ENCODE data around the gene RASAL2. TPM values are rescaled to one million over a fixed set of nuclear protein-coding genes. Genes with fewer than 3 reads are reported as not detected.
"Not testable (repeated sequence)": the region's sequence is repeated elsewhere in the genome, so short reads cannot be mapped to it uniquely, and the experiment has no call there.

RASAL2 gene
- total RNA-seq, 2 donors from 2014 or later, result not detected

DNA sequence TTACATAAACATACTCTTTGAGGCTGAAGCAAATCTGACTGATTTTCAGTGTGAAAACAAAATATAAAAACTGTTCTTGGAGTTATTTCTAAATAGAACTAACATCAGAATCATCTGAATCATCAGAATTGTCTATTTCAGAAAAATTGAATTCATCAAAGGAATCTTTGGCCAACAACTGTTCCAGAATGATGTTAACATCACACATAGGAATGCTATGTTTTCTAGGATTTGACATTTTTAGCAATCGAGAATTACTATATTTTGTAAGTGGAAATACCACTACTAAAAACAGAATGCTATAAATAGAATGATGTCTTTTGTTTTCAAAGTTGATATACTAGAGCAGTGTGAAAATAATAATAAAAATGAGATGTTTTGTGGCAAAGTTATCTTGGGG, 258.0 kb downstream of the RASAL2 start:
- DNase-seq (ENCODE audit: low spot score in 2 of 2); ATAC-seq; H3K36me3 Mint-ChIP-seq; H3K27ac Mint-ChIP-seq: not testable (repeated sequence)
- peaks cover 8 to 14% of the 10 kb centered on the region in 2 donors for H3K9me3 Mint-ChIP-seq

DNA sequence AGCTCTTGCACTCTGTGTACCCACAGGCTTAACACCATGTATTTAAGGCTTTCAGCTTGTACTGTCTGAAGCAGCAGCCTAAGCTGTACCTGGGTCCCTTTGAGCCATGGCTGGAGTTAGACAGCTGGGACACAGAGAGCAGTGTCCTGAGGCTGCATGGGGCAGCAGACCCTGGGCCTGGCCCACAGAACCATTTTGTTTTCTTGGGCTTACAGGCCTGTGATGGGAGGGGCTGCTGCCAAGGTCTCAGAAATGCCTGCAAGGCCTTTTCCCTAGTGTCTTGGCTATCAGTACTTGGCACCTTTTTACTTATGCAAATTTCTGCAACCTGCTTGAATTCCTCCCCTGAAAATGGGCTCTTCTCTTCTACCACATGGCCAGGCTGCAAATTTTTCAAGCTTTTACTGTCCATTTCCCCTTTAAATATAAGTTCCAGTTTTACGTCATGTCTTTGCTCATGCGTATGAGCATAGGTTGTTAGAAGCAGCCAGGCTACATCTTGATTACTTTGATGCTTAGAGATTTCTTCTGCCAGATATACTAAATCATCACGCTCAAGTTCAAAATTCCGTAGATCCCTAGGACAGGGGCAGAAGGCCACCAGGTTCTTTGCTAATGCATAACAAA, 259.0 kb downstream of the RASAL2 start:
- no peak for ATAC-seq
- H3K27ac Mint-ChIP-seq, result no peak overlapping the region
- peaks cover 8 to 14% of the 10 kb centered on the region in 2 donors for H3K9me3 Mint-ChIP-seq
- no peak for DNase-seq (ENCODE audit: low spot score in 2 of 2)
- H3K36me3 Mint-ChIP-seq, result peaks cover 0 to 8% of the 10 kb centered on the region in 2 donors

DNA sequence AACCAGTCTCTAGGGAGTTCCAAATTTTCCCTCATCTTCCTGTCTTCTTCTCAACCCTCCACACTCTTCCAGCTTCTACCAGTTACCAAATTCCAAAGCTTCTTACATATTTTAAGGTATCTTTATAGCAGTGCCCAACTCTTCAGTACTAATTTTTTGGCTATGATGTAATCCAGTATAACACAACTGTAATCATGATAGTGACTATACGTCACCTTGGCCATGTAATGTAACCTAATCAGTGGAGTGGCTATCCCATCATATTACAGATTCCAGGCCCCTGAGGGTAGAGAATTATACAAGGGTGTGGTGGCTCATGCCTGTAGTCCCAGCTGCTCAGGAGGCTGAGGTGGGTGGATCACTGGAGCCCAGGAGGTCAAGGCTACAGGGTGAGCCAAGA, 259.6 kb downstream of the RASAL2 start:
- no peak for ATAC-seq
- no peak for DNase-seq (ENCODE audit: low spot score in 2 of 2)
- Mint-ChIP-seq H3K9me3 (peaks cover 8 to 14% of the 10 kb centered on the region in 2 donors), H3K27ac (no peak overlapping the region), H3K36me3 (peaks cover 0 to 8% of the 10 kb centered on the region in 2 donors)

DNA sequence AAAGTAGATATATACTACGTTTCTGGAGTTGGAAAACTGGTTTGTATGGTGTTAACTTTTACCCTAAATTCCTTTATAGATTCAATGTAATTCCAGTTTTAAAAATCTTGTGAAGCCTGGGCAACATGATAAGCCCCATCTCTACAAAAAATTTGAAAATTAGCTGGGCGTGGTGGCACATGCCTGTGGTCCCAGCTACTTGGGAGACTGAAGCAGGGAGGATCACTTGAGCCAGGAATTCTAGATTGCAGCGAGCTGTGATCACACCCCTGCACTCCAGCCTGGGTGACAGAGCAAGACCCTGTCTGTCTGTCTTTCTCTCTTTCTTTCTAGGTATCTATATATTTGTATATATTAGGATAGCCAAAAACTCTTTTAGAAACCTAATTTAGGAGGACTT, 260.9 kb downstream of the RASAL2 start:
- no peak overlapping the region for H3K27ac Mint-ChIP-seq

DNA sequence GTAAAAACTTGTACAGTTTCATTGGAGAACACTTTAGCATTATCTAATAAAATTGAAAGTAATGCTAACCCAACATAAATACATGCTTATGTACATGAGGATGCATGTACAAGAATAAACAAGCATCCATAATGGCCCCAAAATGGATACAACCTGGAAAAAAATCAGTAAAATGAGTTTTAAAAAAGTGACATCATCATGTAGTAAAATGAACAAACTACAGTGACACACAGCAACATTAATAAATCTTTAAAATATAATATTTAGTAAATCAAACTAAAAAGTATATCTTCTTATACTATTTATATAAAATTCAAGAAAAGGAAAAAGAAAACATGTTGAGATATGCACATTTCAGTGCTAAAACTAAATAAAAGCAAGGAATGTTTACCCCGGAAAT, 262.4 kb downstream of the RASAL2 start:
- Mint-ChIP-seq H3K9me3 (peaks cover 8% of the 10 kb centered on the region in 2 donors), H3K27ac (no peak overlapping the region), H3K36me3 (peaks cover 0 to 8% of the 10 kb centered on the region in 2 donors)
- DNase-seq (ENCODE audit: low spot score in 2 of 2) (no peak), ATAC-seq (no peak)

More for the DNA sequence above, 260.9 kb downstream of the RASAL2 start:
- Mint-ChIP-seq H3K36me3 (peaks cover 0 to 8% of the 10 kb centered on the region in 2 donors), H3K9me3 (peaks cover 8 to 14% of the 10 kb centered on the region in 2 donors)
- no peak for ATAC-seq
- no peak for DNase-seq (ENCODE audit: low spot score in 2 of 2)

DNA sequence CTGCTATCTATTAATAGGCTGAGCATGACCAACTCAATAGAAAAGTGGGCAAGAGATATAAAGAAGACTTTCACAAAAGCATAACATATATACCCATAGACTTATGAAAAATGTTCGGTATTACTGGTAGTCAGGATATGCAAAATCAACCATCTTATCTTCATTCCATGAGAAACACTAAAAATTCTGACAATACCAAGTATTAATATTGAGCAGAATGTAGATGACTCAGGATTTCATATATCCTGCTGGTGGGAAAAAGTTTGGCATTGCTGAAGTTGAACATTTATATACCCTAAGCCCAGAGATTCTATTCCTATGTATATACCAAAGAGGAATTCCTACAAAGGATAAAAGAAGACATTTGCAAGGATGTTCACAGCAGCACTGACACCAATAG, 264.6 kb downstream of the RASAL2 start:
- H3K27ac Mint-ChIP-seq, result no peak overlapping the region

DNA sequence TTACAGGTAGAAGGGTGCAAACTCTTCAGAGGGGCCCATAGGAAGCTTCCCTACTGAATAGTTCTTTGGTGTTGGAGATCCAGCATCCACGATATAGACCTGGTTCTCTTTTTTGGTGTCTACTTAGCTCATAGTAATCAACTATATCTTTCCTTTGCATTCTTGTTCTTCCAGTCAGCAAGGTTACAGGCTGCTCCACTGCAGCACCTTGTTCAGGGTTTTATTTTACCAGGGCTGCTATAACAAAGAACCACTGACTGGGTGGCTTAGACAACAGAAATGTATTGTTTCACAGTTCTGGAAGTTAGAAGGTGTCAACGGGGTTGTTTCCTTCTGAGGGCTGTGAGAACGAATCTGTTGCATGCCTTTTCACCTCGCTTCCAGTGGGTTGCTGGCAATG, 266.5 kb downstream of the RASAL2 start:
- Mint-ChIP-seq H3K9me3 (no peaks in the 10 kb centered on the region), H3K27ac (no peak overlapping the region), H3K36me3 (no peaks in the 10 kb centered on the region)
- ATAC-seq, result no peak
- no peak for DNase-seq (ENCODE audit: low spot score in 2 of 2)

More for the DNA sequence above, 264.6 kb downstream of the RASAL2 start:
- peaks cover 0 to 3% of the 10 kb centered on the region in 2 donors for H3K36me3 Mint-ChIP-seq
- peaks cover 2 to 3% of the 10 kb centered on the region in 2 donors for H3K9me3 Mint-ChIP-seq
- no peak for ATAC-seq
- DNase-seq (ENCODE audit: low spot score in 2 of 2), result no peak

DNA sequence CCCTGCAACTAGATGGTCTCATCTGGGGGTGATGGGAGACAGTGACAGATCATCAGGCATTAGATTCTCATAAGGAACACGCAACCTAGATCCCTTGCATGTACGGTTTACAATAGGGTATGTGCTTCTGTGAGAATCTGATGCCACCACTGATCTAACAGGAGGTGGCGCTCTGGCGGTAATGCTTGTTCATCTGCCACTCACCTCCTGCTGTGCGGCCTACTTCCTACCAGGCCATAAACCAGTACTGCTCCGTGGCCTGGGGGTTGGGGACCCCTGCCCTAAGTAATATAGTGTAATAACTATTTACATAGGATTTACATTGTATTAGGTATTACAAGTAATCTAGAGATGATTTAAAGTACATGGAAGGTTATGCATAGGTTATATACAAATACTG, 267.9 kb downstream of the RASAL2 start:
- ATAC-seq (no peak), DNase-seq (ENCODE audit: low spot score in 2 of 2) (no peak)
- Mint-ChIP-seq H3K36me3 (no peaks in the 10 kb centered on the region), H3K27ac (no peak overlapping the region), H3K9me3 (no peaks in the 10 kb centered on the region)

DNA sequence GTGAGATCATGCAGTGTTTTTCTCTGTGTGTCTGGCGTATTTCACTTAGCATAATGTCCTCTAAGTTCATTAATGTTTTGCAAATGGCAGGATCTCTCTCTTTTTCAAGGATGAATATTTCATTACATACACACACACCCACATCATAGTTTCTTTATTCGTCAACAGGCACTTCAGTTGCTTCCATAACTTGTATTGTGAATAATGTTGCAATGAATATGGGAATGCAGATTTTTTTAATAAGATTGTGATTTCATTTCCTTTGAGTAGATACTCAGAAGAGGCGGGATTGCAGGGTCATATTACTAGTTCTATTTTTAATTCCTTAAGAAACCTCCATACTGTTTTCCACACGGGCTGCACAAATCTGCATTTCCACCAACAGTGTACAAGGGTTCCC, 268.8 kb downstream of the RASAL2 start:
- H3K9me3 Mint-ChIP-seq, result no peaks in the 10 kb centered on the region
- ATAC-seq (no peak), DNase-seq (ENCODE audit: low spot score in 2 of 2) (no peak)
- H3K27ac Mint-ChIP-seq, result no peak overlapping the region
- H3K36me3 Mint-ChIP-seq, result no peaks in the 10 kb centered on the region

DNA sequence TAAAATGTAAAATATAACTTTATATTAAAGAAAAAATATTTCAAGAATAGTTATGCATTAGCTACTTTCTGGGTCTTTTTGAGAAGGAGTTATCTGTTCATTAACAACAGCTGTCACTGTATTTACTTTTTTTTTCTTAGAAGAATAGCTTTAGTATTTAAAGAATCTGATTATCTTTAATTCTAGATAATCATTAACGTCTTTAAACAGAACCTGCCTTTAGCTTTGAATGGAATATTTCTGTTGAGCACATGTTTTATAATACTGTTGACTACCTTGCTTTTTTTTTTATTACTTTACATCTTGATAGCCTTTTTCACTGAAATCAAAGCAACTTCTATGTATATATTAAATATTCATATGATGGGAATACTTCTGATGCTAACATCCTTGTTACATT, 270.9 kb downstream of the RASAL2 start:
- DNase-seq (ENCODE audit: low spot score in 2 of 2), result no peak
- H3K27ac Mint-ChIP-seq, result no peak overlapping the region
- H3K36me3 Mint-ChIP-seq, result no peaks in the 10 kb centered on the region
- no peak for ATAC-seq
- no peaks in the 10 kb centered on the region for H3K9me3 Mint-ChIP-seq

DNA sequence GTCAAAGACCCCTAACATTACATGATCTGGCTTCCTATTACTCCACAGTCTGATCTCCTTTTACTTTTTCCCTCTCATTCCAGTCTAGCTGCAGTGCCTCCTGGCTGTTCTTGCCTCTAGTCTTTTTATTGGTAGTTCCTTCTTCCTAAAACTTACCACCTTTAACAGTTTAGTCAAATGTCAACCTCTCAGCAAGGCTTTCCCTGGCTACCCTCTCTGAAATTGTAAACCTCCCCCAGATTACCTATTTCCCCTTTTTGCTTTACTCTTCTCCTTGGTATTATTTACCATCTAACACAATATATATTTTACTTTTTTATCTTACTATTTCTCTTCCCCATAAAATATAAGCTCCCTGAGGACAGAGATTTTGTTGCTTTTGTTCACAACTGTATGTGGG, 273.2 kb downstream of the RASAL2 start:
- Mint-ChIP-seq H3K9me3 (no peaks in the 10 kb centered on the region), H3K27ac (no peak overlapping the region), H3K36me3 (no peaks in the 10 kb centered on the region)

DNA sequence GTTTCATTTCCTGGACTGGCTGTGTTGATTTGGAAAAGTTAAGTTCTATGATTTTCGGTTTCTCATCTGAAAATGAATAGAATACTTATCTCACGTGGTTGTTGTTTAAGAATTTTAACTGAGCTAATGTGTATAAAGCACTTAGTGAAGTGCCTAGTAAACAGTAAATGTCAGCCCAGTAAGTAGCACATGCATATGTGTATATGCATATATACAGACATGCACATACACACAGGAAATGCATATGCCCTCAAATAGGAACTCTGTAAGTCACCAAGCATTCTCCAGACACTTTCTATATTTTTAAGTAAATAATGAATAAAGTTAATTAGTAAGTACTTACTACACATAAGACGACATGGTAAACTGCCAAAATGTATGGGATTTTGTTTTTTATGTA, 274.3 kb downstream of the RASAL2 start:
- H3K9me3 Mint-ChIP-seq, result no peaks in the 10 kb centered on the region
- no peaks in the 10 kb centered on the region for H3K36me3 Mint-ChIP-seq
- no peak overlapping the region for H3K27ac Mint-ChIP-seq
- ATAC-seq, result no peak
- DNase-seq (ENCODE audit: low spot score in 2 of 2), result no peak

More for the DNA sequence above, 273.2 kb downstream of the RASAL2 start:
- ATAC-seq (no peak), DNase-seq (ENCODE audit: low spot score in 2 of 2) (no peak)

DNA sequence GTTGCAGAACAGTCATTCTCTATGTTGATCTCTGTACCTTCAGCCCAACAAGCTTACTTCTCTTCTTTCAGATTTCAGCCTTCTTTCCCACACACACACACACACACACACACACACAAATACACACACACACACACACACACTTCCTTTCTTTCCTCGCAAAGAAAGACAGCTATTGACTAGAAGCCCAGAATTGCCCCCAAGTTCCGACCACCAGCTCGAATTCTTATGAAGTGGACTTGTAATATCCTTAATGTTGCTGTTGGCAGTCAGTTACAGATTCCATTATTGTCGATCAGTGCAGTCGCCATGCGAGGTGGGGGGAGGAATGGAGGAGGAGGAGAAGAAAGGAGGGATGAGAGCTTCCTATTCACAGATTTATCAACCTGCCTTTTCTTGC, 277.3 kb downstream of the RASAL2 start:
- DNase-seq (ENCODE audit: low spot score in 2 of 2) (no peak), ATAC-seq (no peak)
- Mint-ChIP-seq H3K36me3 (no peaks in the 10 kb centered on the region), H3K9me3 (no peaks in the 10 kb centered on the region), H3K27ac (no peak overlapping the region)

DNA sequence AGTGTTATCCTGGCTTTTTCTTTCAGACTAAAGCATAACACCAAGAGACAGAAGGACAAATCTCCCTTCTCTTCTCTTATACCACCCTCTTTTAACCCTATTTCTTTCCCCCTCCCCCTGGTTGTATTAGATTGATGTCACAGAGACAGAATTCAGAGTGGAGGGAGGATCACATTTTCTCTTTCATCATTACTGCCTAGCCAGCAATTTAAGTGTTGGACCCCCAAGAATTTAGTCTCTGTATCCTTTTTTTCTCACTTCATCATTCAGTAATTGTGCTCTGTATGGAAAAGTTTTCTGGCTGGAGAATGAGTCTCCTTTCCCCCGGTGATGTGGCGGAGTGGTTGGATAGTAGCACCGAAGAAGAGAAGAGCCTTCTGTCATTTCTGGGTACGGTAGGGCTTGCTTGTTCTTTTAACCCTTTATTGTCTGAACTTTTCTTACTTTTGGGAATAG, 278.1 kb downstream of the RASAL2 start:
- no peak for ATAC-seq
- no peak overlapping the region for H3K27ac Mint-ChIP-seq
- DNase-seq (ENCODE audit: low spot score in 2 of 2), result no peak
- no peaks in the 10 kb centered on the region for H3K9me3 Mint-ChIP-seq
- H3K36me3 Mint-ChIP-seq, result no peaks in the 10 kb centered on the region

DNA sequence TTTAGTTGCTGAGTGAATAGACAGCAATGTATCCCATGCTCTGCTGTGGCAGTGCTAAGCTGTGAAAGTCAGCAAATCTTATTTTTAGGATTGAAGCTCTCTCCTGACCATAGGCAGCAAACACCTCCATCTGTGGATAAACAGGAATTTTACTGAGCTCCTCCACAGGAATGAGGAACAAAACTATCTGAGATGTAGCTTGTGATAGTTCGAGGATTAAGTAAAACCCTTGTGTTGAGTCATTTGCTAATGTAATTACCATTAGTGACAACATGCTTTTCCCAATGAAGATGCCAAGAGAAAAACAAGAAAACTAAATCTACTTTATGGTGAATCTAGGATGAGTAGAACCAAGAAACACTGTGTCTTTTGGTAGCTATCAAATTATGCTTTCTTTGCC, 280.1 kb downstream of the RASAL2 start:
- H3K9me3 Mint-ChIP-seq, result no peaks in the 10 kb centered on the region
- DNase-seq (ENCODE audit: low spot score in 2 of 2) (no peak), ATAC-seq (no peak)
- H3K27ac Mint-ChIP-seq, result no peak overlapping the region
- H3K36me3 Mint-ChIP-seq, result no peaks in the 10 kb centered on the region

DNA sequence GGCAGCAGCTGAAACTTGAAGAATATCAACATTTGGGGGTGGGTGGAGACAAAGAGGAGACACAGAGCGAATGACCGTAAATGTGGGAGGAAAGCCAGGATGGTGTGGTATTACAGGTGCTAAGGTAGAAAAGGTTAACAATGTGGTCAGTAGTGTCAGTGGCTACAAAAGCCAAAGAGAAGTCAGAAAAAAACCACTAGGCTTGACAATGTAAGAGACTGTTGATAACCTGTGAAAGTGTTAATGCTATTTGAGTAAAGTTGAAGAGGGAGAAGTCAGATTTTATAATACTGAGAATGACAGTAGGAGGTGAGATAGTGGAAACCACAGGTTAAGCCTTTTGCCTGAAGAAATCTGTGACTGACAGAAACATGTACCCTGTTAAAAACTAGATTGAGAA, 282.1 kb downstream of the RASAL2 start:
- H3K27ac Mint-ChIP-seq, result no peak overlapping the region
- ATAC-seq, result no peak

DNA sequence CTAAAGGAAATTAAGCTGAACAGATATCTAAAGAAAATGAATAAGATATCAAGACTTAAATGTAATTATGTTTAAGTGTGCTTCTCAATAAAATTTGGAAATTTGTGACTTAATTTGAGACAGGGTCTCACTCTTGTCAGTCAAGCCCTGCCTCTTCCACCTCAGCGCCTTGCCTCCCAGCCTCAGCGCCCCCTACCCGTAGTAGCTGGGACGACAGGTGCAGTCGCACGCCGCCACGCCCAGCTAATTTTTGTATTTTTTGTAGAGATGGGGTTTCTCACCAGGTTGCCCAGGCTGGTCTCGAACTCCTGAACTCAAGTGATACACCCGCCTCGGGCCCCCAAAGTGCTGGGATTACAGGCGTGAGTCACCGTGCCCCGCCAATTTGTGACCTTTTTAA, 285.9 kb downstream of the RASAL2 start:
- no peaks in the 10 kb centered on the region for H3K9me3 Mint-ChIP-seq
- ATAC-seq, result no peak
- peak in 1 of 2 donors; percentile 3 for DNase-seq (ENCODE audit: low spot score in 2 of 2)
- no peaks in the 10 kb centered on the region for H3K36me3 Mint-ChIP-seq
- no peak overlapping the region for H3K27ac Mint-ChIP-seq

More for the DNA sequence above, 282.1 kb downstream of the RASAL2 start:
- H3K36me3 Mint-ChIP-seq, result no peaks in the 10 kb centered on the region
- H3K9me3 Mint-ChIP-seq, result no peaks in the 10 kb centered on the region
- no peak for DNase-seq (ENCODE audit: low spot score in 2 of 2)

DNA sequence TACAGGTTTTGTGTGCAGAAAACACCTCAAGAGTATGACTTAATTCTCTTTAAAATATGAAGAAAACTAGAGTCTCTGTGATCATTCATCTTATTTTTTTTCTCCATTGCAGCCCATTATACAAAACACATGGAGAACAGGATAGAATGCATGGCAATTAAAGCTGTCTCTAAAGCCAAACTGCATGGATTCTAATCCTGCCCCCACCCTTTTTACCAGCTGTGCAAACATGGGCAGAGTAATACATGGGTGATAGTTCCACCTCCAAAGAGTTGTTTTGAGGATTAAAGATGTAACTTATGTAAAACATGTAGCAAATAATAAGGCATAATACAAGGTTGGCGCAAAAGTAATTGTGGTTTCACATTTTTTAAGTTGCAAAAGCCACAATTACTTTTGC, 288.5 kb downstream of the RASAL2 start:
- DNase-seq (ENCODE audit: low spot score in 2 of 2), result no peak
- no peaks in the 10 kb centered on the region for H3K36me3 Mint-ChIP-seq
- H3K27ac Mint-ChIP-seq, result no peak overlapping the region
- ATAC-seq, result no peak
- H3K9me3 Mint-ChIP-seq, result no peaks in the 10 kb centered on the region

Measured in activated naive CD4-positive, alpha-beta T cell treated with anti-CD3 and anti-CD28 coated beads, Interleukin-2, amount 50 U/mL, for 72 hours (primary cell).